OCI-LY1 (cell line): Measurements from ENCODE around the gene B4GALNT1.
A peak's percentile ranks its signal among the peaks of the same experiment; 100 is the strongest.

Experiments
- EZH2 ChIP-seq: fragments of 200-600 bp; sonication (generic), shearing (Covaris generic); IDR thresholded peaks from 2 replicates; pipeline ENCODE4 v1.8.0; 2017; ENCODE audit warnings: borderline replicate concordance, mixed run types, mild to moderate bottlenecking, antibody characterized with exemption, low read length, moderate library complexity, mixed read lengths
- TF ChIP-seq, protein P1 (sequence below): fragments of 200-600 bp; sonication (generic), shearing (Covaris generic); IDR thresholded peaks from 2 replicates; pipeline ENCODE4 v1.5.1; 2017; ENCODE audit warnings: mild to moderate bottlenecking, antibody characterized with exemption, low read length, moderate library complexity, mixed read lengths

DNA sequence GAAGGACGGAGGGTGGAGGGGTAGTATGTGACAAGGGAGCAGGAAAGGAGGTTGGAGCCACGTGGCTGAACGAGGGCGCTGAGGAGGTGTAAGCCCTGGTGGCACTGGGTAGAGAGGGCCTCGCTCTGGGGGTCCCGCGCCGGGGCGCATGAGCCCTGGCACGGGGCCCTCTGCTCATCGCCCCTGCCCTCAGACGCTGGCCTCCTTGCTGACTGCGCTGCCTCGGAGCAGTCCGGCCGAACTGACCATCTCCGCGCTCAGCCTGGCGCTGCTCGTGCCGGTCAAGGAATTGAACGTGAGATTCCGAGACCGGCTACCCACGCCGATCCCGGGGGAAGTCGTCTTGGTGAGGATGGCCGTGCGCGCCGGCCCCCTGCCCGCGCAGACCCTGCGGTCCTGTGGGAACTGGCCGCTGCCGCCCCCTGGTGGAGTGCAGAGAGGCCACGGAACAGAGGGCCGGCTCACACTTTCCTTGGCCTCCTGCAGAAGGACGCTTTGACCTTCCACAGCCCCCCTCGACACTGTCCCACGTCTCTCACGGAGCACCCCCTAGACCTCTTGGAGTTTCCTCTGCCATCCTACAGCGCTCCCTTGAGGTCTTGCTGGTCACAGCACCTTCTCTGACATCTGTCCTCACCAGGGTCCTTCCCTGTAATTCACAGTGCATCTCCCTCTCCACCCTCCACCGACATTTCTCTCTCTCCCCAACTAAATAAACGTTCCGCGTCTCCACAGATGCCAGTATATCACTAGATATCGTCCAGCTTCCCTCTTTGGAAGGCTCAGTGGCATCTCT, 11.3 kb downstream of the B4GALNT1 start:
- TF ChIP-seq, protein P1, sequence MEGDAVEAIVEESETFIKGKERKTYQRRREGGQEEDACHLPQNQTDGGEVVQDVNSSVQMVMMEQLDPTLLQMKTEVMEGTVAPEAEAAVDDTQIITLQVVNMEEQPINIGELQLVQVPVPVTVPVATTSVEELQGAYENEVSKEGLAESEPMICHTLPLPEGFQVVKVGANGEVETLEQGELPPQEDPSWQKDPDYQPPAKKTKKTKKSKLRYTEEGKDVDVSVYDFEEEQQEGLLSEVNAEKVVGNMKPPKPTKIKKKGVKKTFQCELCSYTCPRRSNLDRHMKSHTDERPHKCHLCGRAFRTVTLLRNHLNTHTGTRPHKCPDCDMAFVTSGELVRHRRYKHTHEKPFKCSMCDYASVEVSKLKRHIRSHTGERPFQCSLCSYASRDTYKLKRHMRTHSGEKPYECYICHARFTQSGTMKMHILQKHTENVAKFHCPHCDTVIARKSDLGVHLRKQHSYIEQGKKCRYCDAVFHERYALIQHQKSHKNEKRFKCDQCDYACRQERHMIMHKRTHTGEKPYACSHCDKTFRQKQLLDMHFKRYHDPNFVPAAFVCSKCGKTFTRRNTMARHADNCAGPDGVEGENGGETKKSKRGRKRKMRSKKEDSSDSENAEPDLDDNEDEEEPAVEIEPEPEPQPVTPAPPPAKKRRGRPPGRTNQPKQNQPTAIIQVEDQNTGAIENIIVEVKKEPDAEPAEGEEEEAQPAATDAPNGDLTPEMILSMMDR, result peak; percentile 77
- TF ChIP-seq EZH2, result no peak
